HCEC 1CT (cell line): ENCODE results near the gene LRRC45.
"Not testable (repeated sequence)": the region's sequence is repeated elsewhere in the genome, so short reads cannot be mapped to it uniquely, and the experiment has no call there.

Source experiments
- DNase-seq: peaks from one replicate; pipeline ENCODE4 v3.0.0-alpha.2; 2017

The LRRC45 gene

DNA sequence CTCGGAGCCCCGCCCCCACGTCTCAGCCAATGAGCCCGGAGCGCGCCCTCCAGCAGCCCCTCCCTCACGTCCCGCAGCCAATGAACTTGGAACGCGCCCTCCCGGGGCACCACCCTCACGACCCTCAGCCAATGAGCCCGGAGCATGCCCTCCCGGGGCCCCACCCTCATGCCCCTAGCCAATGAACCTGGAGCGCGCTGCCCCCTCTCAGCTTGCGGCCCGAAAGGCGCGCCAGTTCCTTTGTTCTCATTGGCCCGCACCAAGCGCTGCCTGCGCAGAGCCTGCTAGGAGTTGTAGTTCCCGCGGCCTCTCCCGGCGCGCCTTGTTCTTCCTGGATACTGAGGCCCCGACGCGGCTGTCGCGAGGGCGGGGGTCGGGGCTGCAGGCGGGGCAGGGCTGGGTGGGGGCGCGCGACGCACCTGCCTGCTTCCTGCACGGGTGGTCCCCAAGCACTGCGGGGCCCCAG is at the start of gene LRRC45:
Gene LRRC45, plus strand, starts transcription at position 325 of the 466 bp plus-strand sequence. CDS start 339 bp downstream, outside the sequence.
- DNase-seq, result peak; percentile 100

DNA sequence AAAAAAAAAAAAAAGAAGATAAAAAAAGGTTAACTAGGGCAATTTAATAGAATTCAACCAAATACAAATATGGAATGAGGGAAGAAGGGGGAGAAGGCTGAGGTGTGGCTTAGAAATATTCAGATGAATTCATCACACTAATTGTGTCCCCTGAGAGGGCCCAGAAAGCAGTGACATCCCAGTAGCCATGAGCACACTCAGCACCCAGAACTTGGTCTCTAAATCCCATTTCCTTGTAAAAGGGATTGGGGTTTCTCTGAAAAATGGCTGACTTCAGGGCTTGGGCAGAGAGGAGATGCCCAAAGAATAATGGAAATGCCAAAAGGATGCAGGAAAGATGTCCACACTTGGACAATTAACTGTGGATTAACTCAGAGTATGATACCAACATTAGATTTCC is 49.7 kb upstream of the LRRC45 start:
- DNase-seq, result no peak

DNA sequence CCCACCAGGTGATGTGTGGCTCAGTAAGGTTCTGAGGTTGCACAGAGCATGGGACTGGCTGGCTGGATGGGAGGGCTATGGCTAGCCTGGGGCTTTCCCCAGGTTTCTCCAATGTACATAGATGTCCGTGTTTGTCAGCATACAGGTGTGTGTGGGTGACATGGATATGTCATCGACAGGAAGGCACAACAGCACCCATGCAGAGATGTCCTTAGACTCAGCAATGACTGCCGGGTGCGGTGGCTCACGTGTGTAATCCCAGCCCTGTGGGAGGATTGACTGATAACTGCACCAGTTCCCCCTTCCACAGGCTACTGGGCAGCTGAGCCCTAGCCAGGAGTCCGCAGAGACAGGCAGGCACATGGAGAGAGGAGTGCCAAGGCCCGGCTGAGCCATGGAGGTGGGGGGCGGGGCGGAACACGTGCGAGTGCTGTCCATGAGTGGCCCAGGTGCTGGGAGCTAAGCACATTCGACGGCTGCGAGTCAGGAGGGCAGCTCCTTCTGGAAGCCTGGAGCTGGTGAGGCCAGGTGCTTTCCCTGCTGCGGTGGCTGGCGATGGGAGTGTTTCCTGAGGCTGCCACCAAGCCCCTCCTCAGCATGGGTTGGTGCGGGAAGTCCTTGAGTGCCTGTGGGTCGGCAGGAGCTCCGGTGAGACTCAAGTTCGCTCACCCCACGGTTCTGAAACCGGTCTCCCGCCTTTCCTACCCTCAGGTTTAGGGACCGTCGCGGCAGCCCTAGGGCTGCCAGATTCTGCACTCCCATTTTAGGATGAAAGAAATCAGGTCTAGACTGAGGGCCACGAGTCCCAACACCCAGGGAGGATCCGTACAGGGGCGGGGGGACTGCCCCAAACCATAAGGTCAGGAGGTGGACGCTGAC is 46.5 kb upstream of the LRRC45 start:
- DNase-seq, result no peak

DNA sequence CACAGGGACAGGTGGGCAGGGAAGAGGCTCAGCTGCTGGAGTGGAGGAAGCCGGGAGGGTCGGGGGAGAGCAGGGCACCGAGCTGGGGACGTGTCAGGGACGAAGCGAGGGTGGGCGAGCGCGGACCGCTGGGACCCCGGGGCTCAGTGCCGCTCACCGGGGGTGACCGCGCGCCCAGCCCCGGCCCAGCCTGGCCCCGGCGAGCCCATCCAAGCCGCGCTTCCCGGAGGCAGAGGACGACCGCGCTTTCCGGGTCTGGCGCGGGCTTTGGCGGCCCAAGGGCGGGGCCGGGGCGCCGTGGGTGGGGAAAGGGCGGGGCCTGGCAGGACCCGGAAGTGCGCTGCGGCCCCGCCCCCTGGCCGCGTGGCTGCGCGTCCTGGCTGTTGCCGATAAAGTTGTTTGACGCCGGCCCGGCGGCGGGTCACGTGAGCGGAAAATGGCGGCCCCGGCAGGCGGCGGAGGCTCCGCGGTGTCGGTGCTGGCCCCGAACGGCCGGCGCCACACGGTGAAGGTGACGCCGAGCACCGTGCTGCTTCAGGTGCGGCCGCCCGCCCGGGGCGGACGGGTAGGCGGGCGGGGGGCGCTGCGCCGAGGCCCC is 45.8 kb upstream of the LRRC45 start, which contains the start of gene ASPSCR1:
Gene ASPSCR1, plus strand, starts transcription at position 419 of the 598 bp plus-strand sequence. Its CDS starts 18 bp downstream, at position 437.
- peak; percentile 92 for DNase-seq

DNA sequence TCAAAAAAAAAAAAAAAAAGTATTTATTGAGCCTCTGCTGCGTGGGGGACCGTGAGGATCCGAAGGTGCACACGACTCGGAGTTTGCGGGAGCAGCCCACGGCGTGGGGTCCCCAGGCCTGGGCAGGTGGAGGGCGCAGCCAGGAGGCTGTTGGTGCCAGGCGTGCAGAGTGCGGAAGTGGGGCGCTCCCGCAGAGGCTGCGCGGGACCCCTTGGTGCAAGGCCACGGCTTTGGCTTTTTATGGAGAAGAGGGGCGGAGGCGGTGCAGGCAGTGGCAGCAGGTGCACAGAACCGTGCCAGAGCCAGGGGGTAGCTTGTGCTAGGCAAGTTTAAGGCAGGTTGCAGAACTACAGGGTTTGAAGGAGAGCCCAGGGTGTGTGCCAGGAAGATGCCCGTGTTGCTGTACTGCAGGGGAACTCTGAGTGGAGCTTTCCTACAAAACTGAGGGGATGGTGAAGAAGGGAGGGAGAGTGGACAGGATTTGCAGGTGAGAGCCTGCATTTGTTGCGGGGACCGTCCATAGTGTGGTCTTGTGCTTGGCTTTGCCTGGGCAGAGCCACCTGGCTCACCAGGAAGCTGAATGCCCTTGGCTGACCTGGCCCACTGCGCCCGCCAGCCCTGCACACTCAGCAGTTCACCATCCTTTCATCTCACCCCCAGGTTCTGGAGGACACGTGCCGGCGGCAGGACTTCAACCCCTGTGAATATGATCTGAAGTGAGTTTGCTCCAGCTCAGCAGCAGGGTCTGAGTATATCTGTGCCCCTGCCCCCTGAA is 44.4 kb upstream of the LRRC45 start:
- no peak for DNase-seq

DNA sequence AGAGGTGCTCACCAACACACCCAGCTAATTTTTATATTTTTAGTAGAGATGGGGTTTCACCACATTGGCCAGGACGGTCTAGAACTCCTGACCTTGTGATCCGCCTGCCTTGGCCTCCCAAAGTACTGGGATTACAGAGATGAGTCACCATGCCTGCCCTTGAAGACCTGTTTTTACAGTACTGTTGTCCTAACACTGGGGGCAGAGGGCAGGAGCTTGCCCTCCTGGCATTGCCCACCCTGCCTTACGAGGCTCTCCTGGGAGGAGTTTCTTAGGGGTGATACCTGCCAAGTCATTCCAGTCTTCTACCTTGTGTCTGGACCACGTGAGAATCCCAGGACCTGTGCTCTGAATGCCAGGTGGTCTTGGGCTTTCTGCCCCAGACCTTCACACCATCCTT is 43.0 kb upstream of the LRRC45 start:
- no peak for DNase-seq

DNA sequence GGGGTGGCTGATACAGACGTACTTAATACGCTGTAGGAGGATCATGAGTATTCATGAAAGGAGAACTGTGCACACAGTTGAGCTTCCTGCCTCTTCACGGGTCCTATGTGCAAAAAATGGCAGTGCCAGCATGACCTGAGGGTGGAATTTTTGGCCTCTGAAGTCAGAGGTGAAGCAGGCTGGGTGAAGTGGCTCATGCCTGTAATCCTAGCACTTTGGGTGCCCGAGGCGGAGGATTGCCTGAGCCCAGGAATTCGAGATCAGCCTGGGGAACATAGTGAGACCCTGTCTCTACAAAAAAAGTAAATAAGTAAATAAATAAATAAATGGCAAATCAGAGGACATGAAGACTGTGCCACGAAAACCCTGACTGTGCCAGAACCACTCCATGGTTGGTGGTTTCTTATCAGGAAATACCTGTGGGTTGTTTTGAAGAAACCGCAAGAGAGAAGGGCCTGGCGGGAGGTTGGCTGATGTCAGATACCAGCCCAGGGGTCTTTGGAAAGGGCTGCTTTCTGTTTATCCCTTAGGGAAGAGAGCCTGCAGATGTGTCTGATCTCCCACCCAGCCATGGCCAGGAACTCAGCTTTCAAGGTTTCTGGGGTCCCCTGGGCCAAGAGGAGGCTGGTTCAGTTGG is 42.3 kb upstream of the LRRC45 start:
- DNase-seq, result no peak

DNA sequence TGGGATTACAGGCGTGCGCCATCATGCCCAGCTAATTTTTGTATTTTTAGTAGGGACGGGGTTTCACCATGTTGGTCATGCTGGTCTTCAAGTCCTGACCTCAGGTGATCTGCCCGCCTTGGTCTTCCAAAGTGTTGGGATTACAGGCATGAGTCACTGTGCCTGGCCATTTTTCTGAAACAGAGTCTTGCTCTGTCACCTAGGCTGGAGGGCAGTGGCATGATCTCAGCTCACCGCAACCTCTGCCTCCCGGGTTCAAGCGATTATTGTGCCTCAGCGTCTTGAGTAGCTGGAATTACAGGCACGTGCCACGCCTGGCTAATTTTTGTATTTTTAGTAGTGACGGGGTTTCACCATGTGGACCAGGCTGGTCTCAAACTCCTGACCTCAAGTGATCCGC is 41.6 kb upstream of the LRRC45 start:
- DNase-seq, result not testable (repeated sequence)

DNA sequence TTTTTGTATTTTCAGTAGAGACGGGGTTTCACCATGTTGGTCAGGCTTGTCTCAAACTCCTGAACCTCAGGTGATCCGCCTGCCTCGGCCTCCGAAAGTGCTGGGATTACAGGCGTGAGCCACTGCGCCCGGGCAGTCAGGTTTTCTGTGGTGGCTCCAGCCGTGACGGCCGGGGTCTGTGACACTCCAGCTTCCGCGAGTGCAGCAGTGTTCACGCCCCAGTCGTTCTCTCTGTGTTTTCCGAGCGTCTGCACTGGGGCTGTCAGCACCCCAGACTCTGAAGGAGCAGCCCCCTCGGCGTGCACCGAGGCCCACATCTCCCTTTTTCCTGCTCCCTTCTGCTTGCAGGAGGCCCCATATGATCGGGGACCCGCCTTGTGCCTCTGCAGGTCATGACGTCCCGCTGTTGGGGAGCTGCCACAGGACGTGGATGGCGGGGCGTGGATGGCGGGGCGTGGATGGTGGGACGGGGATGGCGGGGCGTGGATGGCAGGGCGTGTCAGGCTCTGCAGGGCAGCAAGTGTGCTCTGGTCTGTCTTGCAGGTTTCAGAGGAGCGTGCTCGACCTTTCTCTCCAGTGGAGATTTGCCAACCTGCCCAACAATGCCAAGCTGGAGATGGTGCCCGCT is 40.0 kb upstream of the LRRC45 start:
- no peak for DNase-seq

DNA sequence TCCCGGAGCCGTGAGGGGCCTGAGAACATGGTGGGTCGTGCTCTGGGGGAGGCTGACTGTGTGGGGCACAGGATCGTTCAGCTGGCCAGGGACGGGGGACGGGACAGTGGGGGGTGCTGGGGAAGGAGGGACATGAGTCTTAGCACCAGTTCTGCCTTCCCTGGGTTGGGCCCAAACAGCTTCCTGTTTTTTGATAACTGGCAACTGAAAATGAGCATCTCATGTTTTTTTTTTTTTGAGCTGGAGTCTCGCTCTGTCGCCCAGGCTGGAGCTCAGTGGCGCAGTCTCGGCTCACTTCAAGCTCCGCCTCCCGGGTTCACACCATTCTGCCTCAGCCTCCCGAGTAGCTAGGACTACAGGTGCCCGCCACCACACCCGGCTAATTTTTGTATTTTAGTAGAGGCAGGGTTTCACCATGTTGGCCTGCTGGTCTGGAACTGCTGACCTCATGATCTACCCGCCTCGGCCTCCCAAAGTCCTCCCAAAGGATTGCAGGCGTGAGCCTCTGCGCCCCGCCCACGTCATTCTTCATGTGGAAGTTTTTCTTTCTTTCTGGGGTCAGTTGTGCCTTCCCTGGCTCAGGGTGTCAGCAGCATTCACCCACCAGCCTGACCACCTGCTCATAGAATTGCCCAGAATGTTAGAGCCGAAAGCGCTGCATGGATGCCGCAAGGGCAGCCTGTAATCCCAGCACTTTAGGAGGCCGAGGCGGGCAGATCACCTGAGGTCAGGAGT is 39.3 kb upstream of the LRRC45 start:
- DNase-seq, result no peak

DNA sequence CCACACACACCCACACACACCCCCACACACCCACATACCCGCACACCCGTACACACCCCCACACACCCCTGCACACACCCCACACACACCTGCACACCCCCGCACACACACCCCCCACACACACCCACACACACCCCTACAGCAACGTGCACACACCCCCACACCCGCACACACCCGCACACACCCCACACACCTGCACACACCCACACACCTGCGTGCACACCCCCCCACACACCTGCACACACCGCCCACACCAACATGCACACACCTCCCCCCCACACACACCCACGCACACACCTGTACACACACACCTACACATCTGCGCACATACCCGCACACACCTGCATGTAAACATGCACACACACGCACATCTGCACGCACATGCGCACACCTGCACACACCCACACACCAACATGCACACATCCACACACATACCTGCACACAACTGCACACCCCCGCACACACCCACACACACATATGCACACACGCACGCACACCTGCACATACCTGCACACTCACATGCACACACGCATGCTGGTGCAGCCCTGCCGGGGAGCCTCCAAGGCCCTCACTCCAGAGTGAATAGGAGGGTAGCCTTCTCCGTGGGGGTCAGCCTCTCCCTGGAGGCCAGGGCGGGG is 38.2 kb upstream of the LRRC45 start:
- no peak for DNase-seq

DNA sequence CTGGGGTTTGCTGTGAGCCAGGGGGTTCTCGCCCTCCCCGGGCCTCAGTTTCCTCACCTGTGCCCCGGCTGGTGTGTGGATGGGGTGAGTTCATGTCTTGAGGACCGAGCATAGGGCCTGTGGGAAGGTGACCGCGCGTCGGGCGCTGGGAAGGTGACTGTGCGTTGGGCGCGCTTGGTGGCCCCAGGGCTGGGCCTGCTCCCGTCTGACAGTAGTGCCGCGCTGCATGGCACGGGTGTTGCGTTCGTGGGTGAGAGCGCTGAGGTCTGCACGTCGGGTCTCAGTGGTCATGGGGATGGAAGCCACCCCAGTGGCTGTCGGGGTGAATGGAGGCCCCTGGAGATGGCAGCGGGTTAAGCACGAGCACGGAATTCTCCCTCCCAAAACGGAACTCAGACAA is 36.5 kb upstream of the LRRC45 start:
- DNase-seq, result no peak

DNA sequence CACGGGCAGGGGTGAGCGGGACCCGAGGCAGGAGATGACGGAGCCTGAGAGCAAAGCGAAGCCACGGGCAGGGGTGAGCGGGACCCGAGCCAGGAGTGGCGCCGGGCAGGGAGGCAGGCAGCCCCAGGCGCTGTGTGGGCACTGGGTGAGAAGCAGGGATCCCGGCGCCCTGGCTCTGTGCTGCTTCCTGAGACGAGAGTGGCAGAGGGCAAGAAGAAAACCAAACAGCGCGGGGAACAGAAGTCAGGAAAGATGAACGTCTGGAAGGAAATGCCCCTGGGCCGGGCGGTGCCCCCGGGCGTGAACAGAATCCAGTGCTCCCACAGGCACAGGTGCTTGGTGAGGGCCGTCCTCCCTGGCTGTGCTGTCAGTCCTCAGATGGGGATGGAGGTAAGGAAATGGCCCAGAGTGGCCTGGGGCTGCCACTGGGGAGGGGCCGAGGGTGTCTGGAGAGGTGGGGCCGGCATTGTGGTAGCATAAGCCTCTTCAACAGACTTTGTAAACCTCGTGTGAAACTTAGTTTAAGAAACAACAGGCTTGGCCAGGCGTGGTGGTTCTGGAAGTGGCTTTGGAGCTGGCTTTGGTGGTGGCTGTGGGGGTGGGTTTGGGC is 35.8 kb upstream of the LRRC45 start:
- no peak for DNase-seq

DNA sequence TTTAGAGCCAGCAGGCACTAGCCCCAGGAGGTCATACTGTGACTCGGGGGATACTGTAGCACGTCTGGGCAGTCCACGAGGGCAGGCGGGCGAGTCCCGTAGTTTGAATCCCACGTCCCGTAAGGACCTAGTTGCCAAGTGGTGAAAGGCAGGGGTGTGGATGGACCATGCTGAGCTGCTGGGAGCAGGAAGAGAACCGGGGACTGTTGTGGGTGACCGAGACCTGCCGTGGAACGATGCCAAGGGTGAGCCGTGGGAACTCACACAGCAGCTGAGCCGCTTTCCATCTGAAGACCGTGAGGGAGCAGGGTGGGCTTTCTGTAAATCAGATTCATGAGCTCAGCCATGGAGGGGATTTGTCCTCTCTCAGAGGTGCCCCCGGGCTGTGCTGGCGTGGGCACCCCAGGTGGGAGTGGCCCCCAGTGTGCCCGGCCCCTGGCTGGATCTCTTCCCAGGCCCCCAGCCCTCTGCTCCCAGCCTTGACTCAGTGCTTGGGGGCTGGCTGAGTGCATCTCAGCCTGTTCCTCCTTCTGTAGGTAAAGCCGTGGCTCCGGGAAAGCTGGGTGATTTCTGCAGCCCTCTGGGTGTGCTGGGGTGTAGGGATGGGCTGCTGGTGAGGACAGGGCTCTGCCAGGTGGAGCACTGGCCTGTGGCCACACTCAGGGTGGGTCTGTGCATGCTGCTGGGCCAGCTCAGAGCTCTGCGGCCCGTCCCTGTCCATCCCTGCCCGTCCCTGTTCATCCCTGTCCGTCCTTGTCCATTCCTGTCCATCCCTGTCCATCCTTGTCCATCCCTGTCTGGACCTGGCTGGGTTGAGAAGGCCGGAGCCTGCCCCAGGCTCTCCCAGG is 32.0 kb upstream of the LRRC45 start:
- DNase-seq, result no peak

DNA sequence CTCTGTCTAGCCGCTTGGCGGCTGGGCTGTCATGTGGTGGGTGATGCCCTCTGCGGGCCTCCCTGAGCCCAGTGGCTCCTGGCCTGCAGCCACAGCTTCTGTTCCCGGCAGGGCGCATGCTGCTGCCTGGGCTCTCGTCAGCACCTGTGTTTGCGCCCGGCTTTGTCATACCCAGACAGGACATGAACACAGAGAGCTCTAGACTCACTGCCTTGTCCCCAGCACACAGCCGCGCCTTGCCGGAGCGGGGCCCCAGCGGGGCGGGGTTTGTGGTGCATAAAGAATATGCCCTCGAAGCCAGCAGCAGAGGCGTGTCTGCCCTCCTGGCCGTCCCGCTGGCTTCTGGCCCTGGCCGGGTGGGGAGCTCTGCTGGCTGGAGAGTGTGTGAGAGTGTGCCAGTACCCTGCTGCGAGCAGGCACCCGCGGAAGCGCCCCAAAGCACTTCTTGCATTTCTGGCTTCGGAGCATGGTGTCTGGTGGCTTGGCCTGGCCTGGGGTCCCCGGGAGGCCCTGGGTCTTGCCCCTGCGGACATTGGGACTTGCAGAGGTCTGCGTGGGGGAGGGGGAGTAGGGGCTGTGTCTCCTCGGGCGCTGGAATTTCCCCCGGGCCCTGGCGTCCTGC is 31.3 kb upstream of the LRRC45 start:
- no peak for DNase-seq

DNA sequence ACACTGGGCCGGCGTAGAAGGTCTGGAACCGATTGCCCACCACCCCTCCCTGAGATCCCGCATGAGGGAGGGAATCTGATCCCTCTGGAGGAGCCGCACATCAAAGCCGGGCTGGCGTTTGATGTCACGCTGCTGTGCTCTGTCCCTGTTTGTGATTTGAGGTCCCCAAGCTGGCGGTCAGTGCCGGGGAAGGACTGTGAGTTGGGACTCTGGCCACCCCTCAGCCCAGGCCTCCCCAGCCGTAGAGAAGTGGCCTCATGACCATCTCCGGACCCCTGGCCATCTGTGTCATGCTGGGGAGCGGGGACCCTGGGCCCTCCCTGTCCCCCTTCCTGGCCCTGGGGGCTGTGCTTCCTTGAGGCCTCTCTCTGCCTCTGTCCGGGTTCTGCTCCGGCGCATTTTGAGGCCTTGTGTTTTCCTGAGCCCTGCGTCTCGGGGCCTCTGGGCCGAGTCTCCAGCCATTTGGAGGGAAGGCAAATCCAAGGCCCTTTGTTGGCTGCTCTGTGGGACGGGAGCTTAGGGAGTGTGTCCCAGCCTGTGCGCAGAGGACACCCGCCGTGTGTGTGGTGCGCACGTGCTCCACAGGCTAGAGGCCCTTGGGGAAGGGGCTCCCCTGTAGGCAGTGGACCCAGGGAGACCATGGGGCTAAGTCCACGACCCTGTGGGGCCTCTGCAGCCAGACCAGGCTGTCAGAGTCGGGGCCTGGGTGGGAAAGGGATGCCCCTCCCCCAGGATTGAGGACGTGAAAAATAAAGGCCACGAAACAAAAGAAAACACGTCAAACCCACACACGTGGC is 30.6 kb upstream of the LRRC45 start:
- DNase-seq, result no peak

DNA sequence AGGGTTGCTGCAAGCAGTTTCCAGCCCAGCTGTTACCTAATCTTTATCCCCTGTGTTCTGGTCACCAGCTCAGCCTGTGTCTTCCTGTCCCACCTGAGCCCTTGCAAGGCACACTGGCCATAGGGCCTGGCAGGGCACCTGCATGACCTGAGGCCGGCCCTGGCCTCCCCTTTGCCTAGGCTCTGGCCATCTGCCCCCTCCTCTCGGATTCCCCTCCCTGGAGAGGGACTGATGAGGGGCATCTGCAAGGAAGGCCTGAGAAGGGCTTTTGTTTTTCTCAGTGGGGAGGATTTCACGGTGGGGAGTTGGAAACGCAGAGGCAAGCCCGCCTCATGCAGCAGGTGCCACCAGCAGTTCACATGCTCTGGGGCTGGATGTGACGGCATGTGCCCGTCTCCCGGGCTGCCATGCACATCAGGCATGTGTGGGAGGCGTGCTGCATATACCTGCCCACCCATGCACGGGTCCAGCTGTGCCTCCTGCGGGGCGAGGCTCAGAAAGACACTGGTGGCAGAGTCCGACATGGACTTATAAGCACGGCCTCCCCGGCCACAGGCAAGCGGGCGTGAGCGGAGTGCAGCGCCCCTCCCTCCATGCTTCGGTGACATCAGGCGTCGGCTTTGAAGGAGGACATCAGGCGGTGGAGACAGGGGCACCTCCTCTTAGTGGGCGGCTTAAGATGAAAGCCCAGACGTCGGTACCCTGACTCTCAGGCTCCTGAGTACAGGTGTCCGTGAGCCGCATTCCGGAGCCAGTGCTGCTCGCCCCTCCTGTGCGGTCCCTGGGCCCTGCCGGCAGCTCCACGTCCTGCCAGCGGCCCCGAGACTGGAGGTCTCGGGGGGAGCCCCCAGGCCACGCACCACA is 29.1 kb upstream of the LRRC45 start:
- no peak for DNase-seq
